Activated CD4-positive, alpha-beta T cell treated with anti-CD3 and anti-CD28 coated beads for 48 hours (primary cell): ENCODE measurements around the gene EVL.

Experiments
- DNase-seq: peaks from one replicate; pipeline ENCODE4 v3.0.0-alpha.2; 2020

EVL gene

DNA sequence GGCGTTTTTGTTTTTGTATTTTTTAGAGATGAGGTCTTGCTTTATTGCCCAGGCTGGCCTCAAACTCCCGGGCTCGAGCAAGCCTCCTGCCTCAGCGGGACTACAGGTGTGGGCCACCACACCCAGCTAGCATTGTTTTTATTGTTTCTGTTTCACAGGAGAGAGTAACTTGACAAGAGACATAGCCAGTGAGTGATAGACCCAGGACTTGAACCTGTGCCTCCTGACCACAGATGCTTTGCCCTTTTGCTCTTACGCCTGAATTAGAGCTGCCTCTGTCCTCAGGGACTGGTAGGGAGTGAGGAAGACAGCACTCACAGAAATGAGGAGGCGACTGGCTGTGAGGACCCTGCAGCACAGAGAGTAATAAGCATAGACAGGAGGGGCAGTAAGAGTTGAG is 2.3 kb downstream of the EVL start:
- DNase-seq: peak; percentile 41

DNA sequence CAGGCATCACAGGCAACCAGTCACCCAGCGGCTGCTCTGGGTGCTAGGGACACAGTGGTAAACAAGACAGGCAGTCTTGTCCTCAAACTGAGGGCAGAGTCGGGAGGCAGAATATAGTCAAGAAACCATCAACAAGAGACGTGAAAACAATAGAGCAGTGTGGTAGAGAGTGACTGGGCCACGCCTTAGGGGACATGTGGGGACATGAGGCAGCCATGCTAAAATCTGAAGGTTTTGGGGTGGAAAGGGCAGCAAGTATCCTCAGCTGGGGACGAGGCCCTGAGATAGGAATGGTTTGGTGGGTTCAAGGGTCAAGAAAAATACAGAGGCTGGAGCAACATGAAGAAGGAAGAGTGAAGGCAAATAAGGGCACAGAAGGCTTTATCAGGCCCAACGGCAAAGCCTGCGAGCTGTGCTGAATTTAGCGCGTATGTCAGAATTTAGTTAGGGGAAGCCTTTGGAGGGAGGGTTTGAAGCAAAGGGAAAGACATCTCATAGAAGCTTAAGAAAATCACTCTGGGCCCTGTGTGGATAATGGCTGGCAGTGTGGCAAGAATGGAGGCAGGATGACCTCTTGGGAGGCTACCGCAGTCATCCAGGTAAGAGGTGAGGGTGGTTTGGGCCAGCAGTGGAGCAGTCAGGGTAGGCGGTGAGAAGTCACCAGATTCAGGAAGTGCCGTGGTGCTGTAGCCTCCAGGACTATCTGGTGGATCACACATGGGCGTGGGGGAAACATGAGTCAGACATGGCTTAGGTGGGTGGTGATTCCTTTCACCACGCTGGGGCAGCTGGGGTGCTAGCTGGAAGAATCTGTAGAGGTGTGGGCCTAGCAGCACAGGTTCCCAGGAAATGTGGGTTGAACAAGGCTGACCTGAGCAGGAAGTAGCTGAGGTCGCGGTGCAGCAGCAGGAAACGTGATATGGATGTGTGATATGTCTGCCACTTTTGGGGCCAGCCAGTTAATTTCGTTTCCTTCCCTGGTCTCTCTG is 3.0 kb downstream of the EVL start:
- peak; percentile 93 for DNase-seq

DNA sequence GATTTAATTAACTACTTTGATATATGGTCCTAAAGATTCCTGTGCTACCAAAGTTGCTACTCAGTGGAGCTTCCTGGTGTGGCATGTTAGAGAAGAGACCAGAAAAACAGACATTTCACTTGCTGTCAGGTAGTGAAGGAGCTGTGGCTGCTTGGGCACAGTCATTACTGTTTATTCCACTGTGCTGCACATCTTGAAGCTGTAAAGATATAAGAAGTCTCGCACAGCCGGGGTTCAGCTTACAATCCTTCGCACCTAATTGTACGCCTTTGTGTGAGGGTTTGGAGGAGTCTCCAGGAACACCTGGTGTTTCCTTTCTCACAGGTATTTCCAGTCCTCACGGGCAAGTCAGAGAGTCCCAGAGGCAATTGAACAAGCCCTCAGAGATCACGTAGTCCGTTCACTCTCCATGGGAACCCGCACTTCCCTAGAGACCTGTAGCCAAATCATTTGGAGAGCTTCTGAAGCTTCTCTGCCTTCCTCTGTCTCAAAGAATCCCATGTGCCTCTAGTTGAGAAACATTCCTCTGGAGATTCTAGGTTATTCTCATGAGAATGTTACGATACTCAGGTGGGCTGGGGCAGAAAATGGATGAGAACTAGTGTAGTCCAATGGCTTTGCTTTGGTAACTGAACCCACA is 4.1 kb downstream of the EVL start:
- no peak for DNase-seq

DNA sequence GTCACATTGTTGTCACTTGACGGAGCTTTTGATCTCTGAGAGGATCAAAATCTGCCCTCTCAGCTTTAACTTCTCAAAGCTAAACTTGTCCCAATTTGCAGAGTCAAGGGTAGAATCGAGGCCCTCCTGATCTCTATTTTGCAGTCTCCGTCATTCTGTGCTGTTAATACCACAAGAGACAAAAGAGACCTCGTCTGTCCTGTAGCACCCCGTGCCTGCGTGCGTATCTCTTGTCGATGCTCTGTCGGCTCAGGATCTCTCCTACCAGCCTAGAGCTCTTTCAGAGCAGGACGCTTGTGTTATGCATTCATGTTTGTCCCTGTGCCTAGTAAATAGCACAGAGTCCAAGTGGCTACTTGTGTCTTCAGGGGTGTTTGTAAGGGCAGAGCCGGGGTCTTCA is 5.1 kb downstream of the EVL start:
- DNase-seq: no peak

DNA sequence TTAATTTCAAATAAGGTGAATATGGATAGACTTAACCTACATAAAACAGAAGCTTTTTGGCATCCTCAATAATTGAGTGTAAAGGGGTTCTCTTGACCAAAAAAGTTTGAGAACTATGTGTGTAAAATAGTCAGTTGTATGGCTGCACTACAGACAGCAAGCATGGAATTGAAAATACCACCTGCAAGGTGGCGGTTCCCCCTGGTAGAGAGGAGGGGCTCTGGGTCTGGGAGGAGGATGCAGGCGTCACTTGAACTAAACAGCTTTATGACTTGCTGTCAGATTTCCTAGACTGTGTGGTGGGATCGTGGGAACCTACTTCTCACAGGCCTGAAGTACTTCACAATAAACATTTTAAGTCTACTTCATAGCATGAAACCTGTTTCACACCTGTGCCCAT is 6.3 kb downstream of the EVL start:
- DNase-seq: no peak

DNA sequence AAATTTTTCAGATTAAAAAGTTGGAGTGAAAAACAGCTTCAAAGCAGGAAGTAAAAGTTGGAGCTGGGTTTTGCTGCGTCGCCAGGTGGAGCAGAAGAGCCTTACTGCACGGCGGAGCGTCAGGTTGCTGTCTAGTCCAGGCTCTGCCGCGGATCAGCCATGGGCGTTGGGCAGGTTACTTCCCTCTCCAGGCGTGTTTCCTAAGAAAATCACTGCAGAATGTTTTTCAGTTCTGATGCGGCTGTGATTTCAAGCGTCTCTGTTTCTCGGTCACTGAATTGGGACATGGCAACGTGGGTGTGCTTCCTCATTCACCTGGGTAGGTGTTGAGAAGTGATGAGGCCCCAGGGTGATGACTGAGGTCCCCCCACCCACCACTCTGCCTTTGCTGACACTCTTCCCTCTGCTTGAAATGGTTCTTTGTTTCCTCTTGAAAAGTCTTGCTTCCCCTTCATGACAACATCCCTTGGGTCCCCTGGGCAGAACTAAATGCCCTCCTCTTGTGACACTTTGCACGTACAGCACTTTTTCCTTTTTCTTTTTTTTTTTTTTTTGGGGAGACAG is 7.6 kb downstream of the EVL start:
- peak; percentile 75 for DNase-seq

DNA sequence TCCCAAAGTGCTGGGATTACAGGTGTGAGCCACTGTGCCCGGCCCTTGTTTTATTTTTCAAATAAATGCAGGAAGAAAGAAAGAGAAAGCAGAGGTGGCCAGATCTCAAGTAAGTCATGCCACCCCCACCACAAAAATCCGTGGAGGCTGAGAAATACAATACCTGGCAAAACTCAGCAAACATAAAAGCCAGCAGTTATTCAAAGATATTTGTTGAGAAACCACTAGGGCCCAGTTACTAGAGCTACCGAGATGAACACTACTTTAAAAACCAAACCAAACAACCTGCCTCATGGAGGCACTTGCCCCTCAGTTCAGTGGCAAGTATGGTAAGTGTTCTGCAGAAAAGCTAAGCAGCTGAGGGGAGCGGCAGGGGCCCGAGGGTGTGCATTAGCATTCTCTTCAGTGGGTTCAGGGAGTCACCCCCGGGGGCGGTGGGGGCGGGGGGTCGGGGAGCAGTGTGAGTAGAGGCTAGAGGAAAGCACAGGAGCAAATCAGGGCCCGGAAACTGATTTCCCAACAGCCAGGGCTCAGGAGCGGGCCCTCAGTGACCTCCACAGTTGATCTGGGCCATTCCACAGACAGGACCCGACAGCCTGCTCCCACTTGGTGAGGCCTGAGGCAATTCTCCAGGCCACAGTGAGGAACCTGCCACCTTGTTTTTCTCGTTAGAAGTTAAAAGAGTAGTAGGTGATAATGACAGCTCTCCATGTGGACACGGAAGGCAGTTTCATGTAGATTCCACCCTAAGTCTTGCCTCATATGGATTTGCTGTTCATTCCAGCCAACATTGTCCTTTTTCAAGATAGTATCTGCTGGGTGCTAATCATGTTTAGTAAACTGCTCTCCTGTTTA is 8.6 kb downstream of the EVL start:
- DNase-seq: no peak

DNA sequence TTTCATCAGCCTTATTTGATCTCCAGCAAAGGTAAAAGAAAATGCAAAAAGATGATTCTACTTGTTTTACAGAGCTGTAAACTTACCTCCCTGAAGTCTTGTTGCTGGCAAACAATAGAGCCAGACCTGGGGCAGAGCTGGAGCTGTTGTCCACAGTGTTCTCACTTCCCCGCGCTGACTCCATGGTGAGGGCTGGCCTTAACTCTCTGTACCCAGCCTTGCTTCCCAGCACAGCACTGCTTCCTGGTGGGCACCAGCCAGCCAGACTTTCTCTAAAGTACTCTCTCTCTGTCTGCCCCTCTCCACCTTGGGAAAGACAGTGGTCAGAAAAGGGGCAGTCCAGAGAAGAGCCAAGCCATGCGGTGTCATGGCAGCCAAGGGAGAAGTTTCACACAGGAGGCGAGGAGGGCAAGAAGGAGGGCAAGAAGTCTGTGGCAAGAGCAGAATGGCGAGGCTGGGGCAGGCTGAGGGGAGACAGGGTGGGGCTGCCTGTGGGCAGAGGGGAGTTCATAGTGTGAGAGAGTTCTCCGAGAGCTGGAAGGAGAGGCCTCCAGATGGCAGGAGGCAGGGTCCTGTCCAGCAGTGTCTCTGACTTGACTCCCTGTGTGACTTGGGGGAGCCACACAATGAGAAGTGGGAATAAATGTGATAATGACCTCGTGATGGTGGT is 9.3 kb downstream of the EVL start:
- DNase-seq: no peak

DNA sequence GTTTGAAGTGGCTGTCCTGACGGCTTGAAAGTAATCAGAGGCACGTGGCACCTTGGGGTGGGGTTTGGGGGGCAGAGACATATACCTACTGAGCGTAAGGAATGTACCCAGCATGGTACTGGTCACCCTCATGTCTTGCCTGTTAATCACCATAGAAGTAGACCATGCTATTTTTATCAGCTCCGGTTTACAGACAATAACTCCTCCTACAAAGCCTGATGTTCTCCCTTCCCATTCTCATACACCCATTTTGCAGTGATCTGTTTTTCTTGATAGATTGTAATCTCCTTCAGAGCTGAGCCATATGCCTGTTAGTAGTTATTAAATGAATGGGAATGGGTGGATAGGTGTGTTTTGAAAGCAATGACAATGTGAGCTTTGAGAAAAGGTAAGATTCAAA is 10.5 kb downstream of the EVL start:
- DNase-seq: no peak

DNA sequence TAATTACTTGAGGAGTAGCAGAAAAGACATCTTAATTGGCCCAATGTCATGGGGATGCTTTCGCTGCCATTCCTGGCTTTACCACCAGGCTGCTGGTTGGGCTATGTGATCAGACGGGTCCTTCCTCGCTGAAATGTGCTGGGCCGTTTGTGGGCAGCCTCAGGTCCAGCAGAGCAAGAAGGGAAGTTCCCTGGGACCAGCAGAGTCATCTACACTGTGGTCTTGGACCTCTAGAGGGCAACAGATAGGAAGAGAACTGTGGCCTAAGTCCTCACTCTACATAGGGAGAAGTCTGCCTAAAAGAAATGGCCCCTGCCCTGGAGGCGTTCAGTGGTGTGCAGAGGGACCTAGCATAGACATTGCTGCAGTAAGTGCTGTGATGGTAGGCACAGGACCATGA is 10.9 kb downstream of the EVL start:
- peak; percentile 71 for DNase-seq

DNA sequence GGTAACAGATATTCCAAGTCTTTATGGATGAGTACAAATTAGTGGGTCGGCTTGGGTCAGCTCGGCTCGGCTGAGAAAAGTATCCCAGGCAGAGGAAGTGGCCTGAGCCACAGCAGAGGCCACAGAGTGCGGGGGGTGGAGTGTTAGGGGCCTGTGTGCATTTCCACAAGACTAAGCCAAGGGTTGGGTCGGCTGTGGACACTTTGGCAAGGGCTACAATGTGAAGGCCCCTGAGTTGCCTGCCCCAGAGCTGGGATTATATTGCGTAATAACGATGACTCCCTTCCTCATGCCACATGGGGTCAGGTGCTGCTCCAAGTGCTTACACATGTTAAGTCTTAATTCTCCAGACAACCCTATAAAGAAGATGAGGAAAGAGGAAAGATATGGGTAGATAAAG is 11.4 kb downstream of the EVL start:
- no peak for DNase-seq

DNA sequence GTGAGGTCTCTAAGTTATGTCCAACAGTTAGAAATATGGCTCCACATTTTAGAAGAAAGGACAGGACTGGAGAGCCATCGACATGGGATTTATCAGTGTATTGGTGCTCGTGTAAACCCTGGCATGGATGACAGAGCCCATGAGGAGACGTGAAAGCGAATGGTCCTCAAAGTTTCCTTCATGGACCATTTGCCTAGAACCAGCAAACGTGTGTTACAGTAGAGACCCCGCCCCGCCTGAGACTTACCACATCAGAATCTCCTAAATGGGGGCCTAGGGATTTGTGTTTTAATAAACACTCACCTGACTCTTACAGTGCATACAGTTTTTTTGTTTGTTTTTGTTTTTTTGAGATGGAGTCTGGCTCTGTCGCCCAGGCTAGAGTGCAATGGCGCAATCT is 12.2 kb downstream of the EVL start:
- DNase-seq: no peak

DNA sequence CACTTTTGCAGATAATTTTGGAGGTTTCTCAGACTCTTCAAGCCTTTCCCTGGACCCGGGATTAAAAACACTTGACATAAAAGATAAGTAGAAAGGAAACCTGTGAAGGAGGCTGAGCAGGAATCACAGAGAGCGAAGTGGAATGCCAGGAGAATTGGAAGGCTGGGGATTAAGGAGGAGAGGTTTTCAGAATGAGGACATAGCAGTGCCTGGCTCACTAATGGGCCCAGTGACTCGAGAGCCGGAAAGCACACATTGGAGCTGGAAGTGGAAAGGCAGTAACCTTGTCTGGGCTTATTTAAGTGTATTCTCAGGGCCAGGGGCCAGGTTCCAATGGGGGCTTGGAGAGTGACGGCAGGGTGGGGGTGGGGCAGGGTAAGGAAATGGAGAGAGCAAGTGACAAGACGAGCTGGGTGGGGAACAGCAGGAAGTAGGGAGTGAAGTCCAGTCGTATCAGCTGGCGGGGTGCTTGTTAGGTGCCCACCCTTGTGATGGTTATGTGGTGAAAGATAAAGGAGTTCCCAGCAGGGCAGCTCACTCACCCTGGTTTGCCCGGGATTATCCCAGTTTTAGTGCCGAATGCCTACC is 13.1 kb downstream of the EVL start:
- DNase-seq: no peak

DNA sequence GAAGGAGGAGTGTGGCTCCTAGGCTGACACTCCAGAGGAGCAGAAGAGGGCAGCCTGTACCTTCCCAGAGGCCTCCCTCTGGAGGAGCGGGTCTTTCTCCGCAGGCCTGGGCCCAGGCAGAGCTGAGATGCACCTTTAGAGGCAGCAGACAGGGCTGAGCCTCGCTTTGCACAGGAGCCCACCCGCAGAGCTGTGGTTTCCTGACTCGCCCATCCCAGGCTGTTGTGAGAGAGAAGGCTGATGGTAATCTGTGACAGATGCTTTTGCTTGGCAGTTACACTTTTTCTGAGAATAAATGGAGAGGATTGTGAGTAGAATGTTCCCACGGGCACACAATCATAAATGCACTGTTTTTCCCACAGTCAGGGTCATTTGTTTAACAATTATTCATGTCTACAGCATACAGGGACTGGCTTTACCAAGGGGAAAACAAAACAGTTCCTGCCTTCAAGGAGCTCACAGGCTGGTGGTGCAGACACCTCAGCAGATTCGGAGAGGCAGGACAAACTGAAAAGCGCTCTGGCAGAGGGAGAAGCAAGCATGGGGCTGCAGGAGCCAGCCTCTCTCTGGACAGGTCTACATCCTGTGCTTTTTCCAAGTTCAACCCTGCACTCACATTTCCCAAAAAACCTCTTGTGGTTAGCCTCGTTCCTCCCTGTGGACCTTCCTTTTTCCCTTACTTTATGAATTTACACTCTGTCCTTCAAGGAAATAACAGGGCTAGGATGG is 13.9 kb downstream of the EVL start:
- DNase-seq: peak; percentile 80

DNA sequence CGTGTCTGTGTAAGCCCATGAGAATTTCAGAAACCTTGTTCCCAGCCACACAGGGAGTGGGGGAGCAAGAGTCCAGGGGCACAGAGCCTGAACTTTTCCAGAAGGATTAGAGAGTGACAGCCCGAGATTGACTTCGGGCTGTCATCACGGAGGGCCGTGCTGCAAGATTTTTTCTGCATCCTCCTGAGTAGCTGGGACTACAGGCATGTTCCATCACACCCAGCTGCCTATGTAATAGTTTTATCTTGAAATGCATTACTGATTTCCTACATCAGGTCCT is 14.4 kb downstream of the EVL start:
- no peak for DNase-seq

DNA sequence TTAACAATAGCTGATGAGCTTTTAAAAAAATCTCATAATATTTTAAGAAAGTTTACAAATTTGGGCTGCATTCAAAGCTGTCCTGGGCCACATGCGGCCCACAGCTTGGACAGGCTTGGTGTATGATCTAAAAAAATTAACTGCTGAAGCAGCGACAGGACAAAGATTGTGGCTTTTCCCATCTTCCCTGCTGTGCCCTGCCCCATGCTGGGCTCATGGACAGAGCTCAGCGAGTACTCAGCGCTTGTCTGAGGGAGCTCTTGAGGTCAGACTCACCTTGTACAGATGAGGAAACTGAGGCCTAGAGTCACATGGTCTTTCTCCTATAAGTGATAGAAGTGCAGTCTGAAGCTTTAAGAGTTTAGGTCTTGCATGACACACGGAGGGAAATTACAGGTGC is 15.0 kb downstream of the EVL start:
- DNase-seq: no peak

DNA sequence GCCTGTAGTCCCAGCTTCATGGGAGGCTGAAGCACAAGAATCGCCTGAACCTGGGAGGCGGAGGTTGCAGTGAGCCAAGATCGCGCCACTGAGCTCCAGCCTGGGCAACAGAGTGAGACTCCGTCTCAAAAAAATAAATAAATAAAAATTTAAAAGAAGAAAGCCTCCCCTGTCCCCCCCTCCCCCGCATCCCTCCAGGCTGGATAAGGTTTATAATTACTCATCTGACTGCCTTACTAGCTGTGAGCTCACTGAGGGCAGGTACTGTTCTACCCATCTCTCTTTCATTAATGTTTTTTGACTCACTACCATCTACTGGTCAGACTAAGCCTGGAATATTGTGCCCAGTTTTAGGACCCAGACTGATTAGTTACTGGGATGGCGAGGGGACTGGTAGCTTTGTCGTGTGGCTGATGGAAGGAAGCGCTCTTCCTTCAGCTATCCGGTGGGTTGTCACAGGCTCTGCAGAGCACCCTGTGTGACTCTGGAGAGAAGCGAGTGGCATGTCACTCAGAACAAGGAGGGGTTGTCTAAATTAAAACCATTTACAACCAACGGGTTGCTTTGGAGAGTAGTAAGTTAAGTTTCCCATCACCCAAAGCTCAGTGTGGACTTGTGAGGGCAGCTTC is 16.9 kb downstream of the EVL start:
- peak; percentile 50 for DNase-seq

DNA sequence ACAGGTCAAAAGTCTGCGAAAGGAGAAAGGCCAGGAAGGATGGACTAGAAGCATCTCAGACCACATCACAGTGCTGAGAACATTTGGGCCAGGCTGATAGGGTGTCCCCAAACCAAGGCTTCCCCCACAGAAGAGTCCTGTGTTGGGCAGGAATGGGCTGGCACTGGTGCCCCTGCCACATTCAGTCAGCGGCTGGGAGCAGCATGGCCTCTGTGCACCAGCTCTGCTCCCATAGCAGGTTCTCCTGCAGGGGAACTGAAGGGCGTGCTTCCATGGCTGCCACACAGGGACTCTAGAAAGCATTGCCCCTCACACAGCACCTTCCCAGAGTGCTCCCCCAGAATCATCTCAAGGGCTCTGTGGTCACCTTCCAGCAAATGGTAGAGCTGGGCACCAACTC is 17.5 kb downstream of the EVL start:
- no peak for DNase-seq

DNA sequence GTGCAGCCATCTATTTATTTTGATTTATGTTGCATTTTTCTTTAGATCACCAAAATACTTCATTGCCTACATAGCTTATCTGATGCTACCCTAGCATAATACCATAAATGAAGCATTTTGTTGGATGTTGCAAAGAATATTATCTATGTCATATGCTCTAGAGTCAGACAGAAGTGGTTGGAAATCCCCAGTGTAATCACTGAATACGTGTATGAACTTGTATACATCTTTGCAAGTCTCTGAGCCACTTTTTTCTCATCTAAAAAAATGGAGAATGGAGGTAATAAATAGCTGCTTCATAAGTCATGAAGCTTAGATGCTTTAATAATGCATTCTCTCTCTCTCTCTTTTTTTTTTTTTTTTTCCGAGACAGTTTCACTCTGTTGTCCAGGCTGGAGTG is 18.5 kb downstream of the EVL start:
- no peak for DNase-seq

DNA sequence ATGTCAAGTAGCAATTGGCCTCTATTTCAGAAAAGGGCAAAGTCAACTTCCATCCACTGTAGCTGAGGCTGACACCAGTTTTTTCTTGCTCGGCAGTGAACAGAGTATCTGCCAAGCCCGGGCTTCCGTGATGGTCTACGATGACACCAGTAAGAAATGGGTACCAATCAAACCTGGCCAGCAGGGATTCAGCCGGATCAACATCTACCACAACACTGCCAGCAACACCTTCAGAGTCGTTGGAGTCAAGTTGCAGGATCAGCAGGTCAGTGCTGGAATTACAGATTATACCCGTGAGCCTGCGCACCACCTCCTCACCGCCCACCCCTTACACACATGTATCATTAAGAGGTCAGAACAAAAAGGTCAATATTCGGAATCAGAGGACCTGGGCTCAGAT is 19.4 kb downstream of the EVL start:
- DNase-seq: no peak

DNA sequence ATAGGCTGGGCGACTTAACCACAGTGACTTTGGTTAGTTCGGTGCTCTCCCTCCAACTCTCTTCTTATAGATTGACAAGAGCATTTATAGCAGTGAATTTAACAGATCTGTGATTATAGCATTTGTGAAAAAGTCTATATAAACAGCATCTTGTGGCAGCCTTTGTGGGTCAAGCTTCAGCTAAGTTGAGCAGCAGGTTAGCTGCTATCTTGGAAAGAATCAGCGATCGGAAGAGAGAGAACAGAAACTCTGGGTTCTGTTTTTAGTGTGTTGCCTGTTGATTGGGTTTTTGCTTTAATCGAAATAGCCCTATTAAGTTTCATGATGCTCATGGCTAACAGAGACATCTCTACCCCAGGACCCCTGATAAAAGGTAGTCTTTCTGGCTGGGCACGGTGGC is 20.2 kb downstream of the EVL start:
- no peak for DNase-seq
